Upper lobe of left lung (tissue), 6 donors: ENCODE data around the gene ARPP21. TPM values are rescaled to one million over a fixed set of nuclear protein-coding genes. Genes with fewer than 3 reads are reported as not detected.

ENCODE experiments used
- ATAC-seq, 2 donors: fragments of 200-7000 bp; cut with Tn5 transposase; one replicate each; pipeline ENCODE4 v1.9.1; 2022; ENCODE audit warnings: mild to moderate bottlenecking in 2 of 2, moderate library complexity in 2 of 2; ENCODE audit not compliant: low FRiP score in 2 of 2
- DNase-seq, 2 donors: peaks; one replicate each; pipeline ENCODE4 v3.0.0-alpha.2; 2019 to 2020
- H3K27ac ChIP-seq, 4 donors: fragments of 200-600 bp; sonication (generic); one replicate each; pipeline ENCODE4 v1.5.1; 2016 to 2019
- H3K27me3 ChIP-seq, 4 donors: fragments of 200-600 bp; sonication (generic); one replicate each; pipeline ENCODE4 v1.5.1; 2017 to 2019
- H3K36me3 ChIP-seq, 4 donors: fragments of 200-600 bp; sonication (generic); one replicate each; pipeline ENCODE4 v1.5.1; 2016 to 2019
- H3K4me1 ChIP-seq, 4 donors: fragments of 200-600 bp; sonication (generic); one replicate each; pipeline ENCODE4 v1.5.1; 2018 to 2019
- H3K4me3 ChIP-seq, 4 donors: fragments of 200-600 bp; sonication (generic); one replicate each; pipeline ENCODE4 v1.5.1; 2017 to 2019; ENCODE audit warnings: mild to moderate bottlenecking in 2 of 4, moderate library complexity in 1 of 4
- H3K9me3 ChIP-seq, 4 donors: fragments of 200-600 bp; sonication (generic); one replicate each; pipeline ENCODE4 v1.5.1; 2018 to 2019
- CTCF ChIP-seq, 6 experiments: fragments of 450-650 bp in 4 of 6; fragments of 200-600 bp in 2 of 6; sonication (generic) in 2 of 6; IDR thresholded peaks; one replicate each; pipeline ENCODE4 v1.5.1; 2016 to 2019; ENCODE audit warnings: antibody characterized with exemption in 6 of 6
- EP300 ChIP-seq, 4 donors: sonication (generic); formaldehyde crosslinking; IDR thresholded peaks; one replicate each; pipeline ENCODE4 v1.5.1; 2017; ENCODE audit warnings: antibody characterized with exemption in 4 of 4, control low read depth in 2 of 4
- POLR2A ChIP-seq, 4 donors: fragments of 450-650 bp; IDR thresholded peaks; one replicate each; pipeline ENCODE4 v1.5.1; 2016 to 2017; ENCODE audit warnings: antibody characterized with exemption in 4 of 4, mild to moderate bottlenecking in 2 of 4
- POLR2AphosphoS5 ChIP-seq, 2 donors: sonication (generic); formaldehyde crosslinking; IDR thresholded peaks; one replicate each; pipeline ENCODE4 v1.5.1; 2017; ENCODE audit warnings: antibody characterized with exemption in 2 of 2
- WGBS, 2 donors: methylation state at CpG; one replicate each; pipeline ENCODE4 v1.1.5; 2017 to 2018; 5-methylcytosine and 5-hydroxymethylcytosine counted together
- total RNA-seq, 6 donors: library from RNA; depleted of rRNA in 4 of 6; stranded (reverse); fragments of >200 nt in 4 of 6; gene quantifications; one replicate each; pipeline versions ENCODE4 v1.1.0 to v1.2.1, GENCODE V29; 2016 to 2021
- donor health status: DM: no; HTN: no; CAD: no; lungs with moderate emphysema.
- donor health status: DM: no; HTN: yes; CAD: no; lungs with severe emphysema.

The ARPP21 gene
- total RNA-seq, 6 donors from 2014 or later, result not detected

DNA sequence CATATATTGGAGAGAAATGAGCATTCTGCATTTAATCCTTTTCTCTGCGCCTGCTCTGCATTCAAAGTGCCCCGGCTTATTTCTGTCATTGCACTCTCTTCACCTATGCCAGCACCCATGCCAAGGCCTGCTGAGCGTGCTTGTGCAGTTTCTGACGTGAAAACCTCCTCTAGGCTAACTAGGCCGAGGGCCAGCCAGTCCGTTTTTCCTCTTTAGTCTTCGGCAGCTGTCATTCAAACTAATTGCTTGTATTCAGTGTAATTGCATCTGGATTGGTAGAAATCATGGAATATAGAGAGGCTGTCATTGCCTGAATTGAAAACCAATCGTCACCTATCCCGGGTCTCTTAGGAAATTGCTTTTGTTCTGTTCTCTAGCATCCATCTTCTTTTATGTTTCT lies 94.0 kb downstream of the ARPP21 start:
- Histone ChIP-seq H3K27me3 (no peaks in the 10 kb centered on the region), H3K36me3 (no peaks in the 10 kb centered on the region), H3K27ac (no peak overlapping the region), H3K4me1 (no peaks in the 10 kb centered on the region), H3K9me3 (no peaks in the 10 kb centered on the region), H3K4me3 (no peak overlapping the region)
- DNase-seq, result no peak
- TF ChIP-seq POLR2A (IDR thresholded peaks at IDR 0.05) (no peak), POLR2AphosphoS5 (IDR thresholded peaks at IDR 0.05) (no peak), EP300 (IDR thresholded peaks at IDR 0.05) (no peak), CTCF (IDR thresholded peaks at IDR 0.05) (no peak)
- 87 to 94% methylated on average over 9 of the region's 9 CpGs for WGBS, 2 donors
- ATAC-seq, result no peak

GRCh38 chr3:35733864-35734263 lies 94.5 kb downstream of the ARPP21 start:
- Histone ChIP-seq H3K4me3 (no peak overlapping the region), H3K27me3 (no peaks in the 10 kb centered on the region), H3K27ac (no peak overlapping the region), H3K4me1 (no peaks in the 10 kb centered on the region), H3K9me3 (no peaks in the 10 kb centered on the region), H3K36me3 (no peaks in the 10 kb centered on the region)
- TF ChIP-seq EP300 (IDR thresholded peaks at IDR 0.05) (no peak), CTCF (IDR thresholded peaks at IDR 0.05) (no peak), POLR2AphosphoS5 (IDR thresholded peaks at IDR 0.05) (no peak), POLR2A (IDR thresholded peaks at IDR 0.05) (no peak)
- no peak for ATAC-seq
- WGBS, 2 donors, result 88 to 97% methylated on average over 2 of the region's 2 CpGs
- no peak for DNase-seq

DNA sequence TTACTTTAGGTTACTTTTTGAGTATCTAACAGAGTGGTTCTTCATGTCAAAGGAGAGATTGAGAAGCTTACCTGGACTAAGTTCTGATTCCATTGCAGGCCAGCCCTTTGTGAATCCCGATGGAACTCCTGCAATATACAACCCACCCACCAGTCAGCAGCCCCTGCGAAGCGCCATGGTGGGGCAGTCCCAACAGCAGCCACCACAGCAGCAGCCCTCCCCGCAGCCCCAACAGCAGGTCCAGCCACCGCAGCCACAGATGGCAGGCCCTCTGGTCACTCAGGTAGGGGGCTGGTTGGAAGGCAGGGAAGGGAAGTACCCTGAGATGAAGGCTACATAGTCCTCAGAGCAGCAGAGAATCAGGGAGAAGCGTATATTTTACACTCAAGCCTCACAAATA lies 97.8 kb downstream of the ARPP21 start:
- TF ChIP-seq POLR2A (IDR thresholded peaks at IDR 0.05) (no peak), CTCF (IDR thresholded peaks at IDR 0.05) (no peak), POLR2AphosphoS5 (IDR thresholded peaks at IDR 0.05) (no peak), EP300 (IDR thresholded peaks at IDR 0.05) (no peak)
- H3K27me3 ChIP-seq, result no peaks in the 10 kb centered on the region
- no peaks in the 10 kb centered on the region for H3K36me3 ChIP-seq
- no peak overlapping the region for H3K27ac ChIP-seq
- no peaks in the 10 kb centered on the region for H3K4me1 ChIP-seq
- H3K4me3 ChIP-seq, result no peak overlapping the region
- ATAC-seq (peak; percentile 31 to 38), DNase-seq (peak in 1 of 2 donors; percentile 56)
- H3K9me3 ChIP-seq, result no peaks in the 10 kb centered on the region
- WGBS, 2 donors, result 89% methylated on average over 5 to 6 of the region's 6 CpGs

GRCh38 chr3:35737527-35737926 lies 98.2 kb downstream of the ARPP21 start:
- 92 to 96% methylated on average over 4 of the region's 4 CpGs for WGBS, 2 donors
- no peaks in the 10 kb centered on the region for H3K4me1 ChIP-seq
- ATAC-seq (no peak), DNase-seq (no peak)
- TF ChIP-seq EP300 (IDR thresholded peaks at IDR 0.05) (no peak), CTCF (IDR thresholded peaks at IDR 0.05) (no peak)
- H3K36me3 ChIP-seq, result no peaks in the 10 kb centered on the region
- H3K27ac ChIP-seq, result no peak overlapping the region
- H3K9me3 ChIP-seq, result no peaks in the 10 kb centered on the region
- no peak overlapping the region for H3K4me3 ChIP-seq
- H3K27me3 ChIP-seq, result no peaks in the 10 kb centered on the region

DNA sequence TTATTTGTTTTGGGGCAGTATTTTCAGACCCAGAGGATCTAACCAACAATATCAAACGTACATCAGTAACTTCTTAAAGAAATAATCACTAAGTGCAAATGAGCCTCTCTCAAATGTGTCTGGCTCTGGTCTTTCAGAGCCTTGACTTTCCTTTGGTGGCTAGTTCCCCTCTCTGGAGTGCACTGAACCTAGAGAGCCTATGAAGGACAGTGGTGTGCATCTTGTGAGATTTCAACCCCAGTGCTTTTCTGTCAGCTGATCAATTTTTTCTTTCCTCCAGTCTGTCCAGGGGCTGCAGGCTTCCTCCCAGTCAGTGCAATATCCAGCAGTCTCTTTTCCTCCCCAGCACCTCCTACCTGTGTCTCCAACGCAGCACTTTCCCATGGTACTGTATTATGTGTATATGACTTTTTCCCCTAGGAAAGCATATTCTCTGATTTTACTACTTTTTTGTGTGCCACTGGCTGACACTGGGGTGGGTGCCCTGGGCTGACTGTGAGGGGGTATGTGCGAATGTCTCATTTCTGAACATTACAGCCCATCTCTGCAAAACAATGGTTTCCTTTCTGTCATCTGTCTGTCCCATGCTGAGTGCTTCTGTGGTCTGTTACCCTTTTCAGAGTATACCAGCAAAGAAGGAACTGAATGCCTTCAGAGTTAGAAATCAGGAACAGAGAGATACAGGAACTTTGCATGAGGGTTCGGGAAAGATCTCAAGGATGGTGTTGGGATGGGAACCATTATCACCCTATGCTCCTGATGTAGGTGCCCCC lies 98.8 kb downstream of the ARPP21 start:
- ATAC-seq, result no peak
- Histone ChIP-seq H3K27me3 (no peaks in the 10 kb centered on the region), H3K4me3 (no peak overlapping the region), H3K36me3 (no peaks in the 10 kb centered on the region), H3K9me3 (no peaks in the 10 kb centered on the region), H3K27ac (no peak overlapping the region), H3K4me1 (no peaks in the 10 kb centered on the region)
- no peak for DNase-seq
- no peak for TF ChIP-seq POLR2A (IDR thresholded peaks at IDR 0.05)
- no peak for TF ChIP-seq CTCF (IDR thresholded peaks at IDR 0.05)
- no peak for TF ChIP-seq POLR2AphosphoS5 (IDR thresholded peaks at IDR 0.05)
- no peak for TF ChIP-seq EP300 (IDR thresholded peaks at IDR 0.05)
- WGBS, 2 donors, result 85 to 86% methylated on average over 4 of the region's 4 CpGs
